ENCODE results near the gene LACRT. TPM values are rescaled to one million over a fixed set of nuclear protein-coding genes. Genes with fewer than 3 reads are reported as not detected.

The LACRT gene
- total and polyA plus RNA-seq, 2 of the 8 experiments (the other 6 are each of a cell fraction or from before 2014, with no cell fraction given), result not detected

DNA sequence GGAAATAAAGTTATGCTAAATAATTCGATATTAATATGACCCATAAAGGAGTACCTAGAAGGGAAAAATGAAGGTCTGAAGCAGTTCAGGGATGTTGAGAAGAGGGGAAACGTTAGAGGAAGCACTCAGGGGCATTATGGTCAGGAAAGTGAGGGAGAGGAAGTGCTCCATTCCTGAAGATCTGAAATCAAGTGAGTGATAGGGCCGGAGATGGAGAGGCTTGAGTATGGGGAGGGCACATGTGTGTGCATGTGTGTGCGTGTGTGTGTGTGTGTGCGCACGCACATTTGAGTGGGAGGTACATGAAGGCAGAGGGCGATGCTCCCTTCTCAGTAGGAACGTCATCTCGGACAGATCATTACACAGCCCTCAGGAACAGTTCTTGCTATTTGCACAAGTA lies 18.3 kb upstream of the LACRT start:
- WGBS, 2 experiments (ENCODE audit: extremely low coverage in 1 of 2, insufficient coverage in 1 of 2, insufficient read length in 1 of 2, insufficient replicate concordance in 2 of 2, low coverage in 1 of 2, low lambda C conversion rate in 2 of 2, missing lambda C conversion rate in 1 of 2), result 85% methylated on average over 9 of the region's 9 CpGs; no CpG with 5 or more reads in 1 of the 2 experiments
- Histone ChIP-seq H2BK12ac (ENCODE audit: low read depth, low read length) (no peak overlapping the region; the same call in 1 of the 2 replicates), H4K5ac (ENCODE audit: insufficient read length, low read depth, low read length) (no peak overlapping the region), H3K27ac (ENCODE audit: low read depth, low read length) (no peak overlapping the region), H3K4me1 (replicated peaks in 1 of 4; ENCODE audit: control insufficient read depth in 3 of 4, insufficient read depth in 4 of 4, low read length in 3 of 4) (peaks cover 0 to 1% (median 0%) of the 10 kb centered on the region in 4 experiments; a peak in 2 of 7 replicates), H3K4me2 (ENCODE audit: insufficient read depth in 1 of 2, low read depth in 2 of 2, low read length in 2 of 2) (no peak overlapping the region), H2BK20ac (ENCODE audit: low read length) (no peak overlapping the region), H3K4ac (replicated peaks; ENCODE audit: insufficient read length, low read depth, low read length) (no peak overlapping the region), H3K14ac (ENCODE audit: insufficient read length) (no peak overlapping the region), H3K79me1 (ENCODE audit: low read depth, low read length) (no peaks in the 10 kb centered on the region), H4K8ac (ENCODE audit: extremely low read depth, insufficient read depth, low read length) (no peak overlapping the region), H3K9me3 (ENCODE audit: insufficient read depth in 2 of 2, low read depth in 1 of 2, low read length in 1 of 2) (no peaks in the 10 kb centered on the region), H3K36me3 (ENCODE audit: control insufficient read depth in 2 of 4, insufficient read depth in 4 of 4, low read length in 3 of 4) (no peaks in the 10 kb centered on the region), H3K56ac (replicated peaks; ENCODE audit: insufficient read length, low read depth, low read length) (no peak overlapping the region), H3K9ac (replicated peaks in 1 of 4; ENCODE audit: extremely low read depth in 1 of 4, low read depth in 3 of 4, low read length in 3 of 4) (no peak overlapping the region), H2BK5ac (ENCODE audit: low read depth, low read length) (no peak overlapping the region), H3K23ac (ENCODE audit: insufficient read length) (no peak overlapping the region), H4K20me1 (replicated peaks in 1 of 2; ENCODE audit: control insufficient read depth in 1 of 2, insufficient read depth in 2 of 2, low read length in 2 of 2) (no peaks in the 10 kb centered on the region), H3K79me2 (ENCODE audit: control insufficient read depth in 1 of 2, insufficient read depth in 2 of 2, low read length in 2 of 2) (no peaks in the 10 kb centered on the region), H3K23me2 (ENCODE audit: low read depth, low read length) (no peaks in the 10 kb centered on the region; the same call in 1 of the 2 replicates), H2BK15ac (ENCODE audit: low read length) (peak overlapping the region; percentile 63; the same call in 1 of the 2 replicates), H3K4me3 (ENCODE audit: extremely low read depth in 1 of 4, insufficient read depth in 2 of 4, low read depth in 3 of 4, low read length in 4 of 4) (no peak overlapping the region), H3K27me3 (replicated peaks in 1 of 4; ENCODE audit: control insufficient read depth in 3 of 4, extremely low read depth in 1 of 4, insufficient read depth in 3 of 4, low read length in 3 of 4) (peaks cover 0 to 1% (median 0%) of the 10 kb centered on the region in 4 experiments; a peak in 2 of 7 replicates), H2AK5ac (ENCODE audit: low read depth, low read length) (no peak overlapping the region), H2AFZ (ENCODE audit: low read length) (no peak overlapping the region), H4K91ac (replicated peaks; ENCODE audit: insufficient read length, low read length) (no peak overlapping the region), H3K18ac (ENCODE audit: extremely low read depth, low read length) (no peak overlapping the region), H2BK120ac (replicated peaks; ENCODE audit: low read depth, low read length) (no peak overlapping the region)
- DNase-seq (ENCODE audit: low read depth in 1 of 2, low spot score in 2 of 2) (no peak), FAIRE-seq (no peak)
- ChIA-PET CTCF (ENCODE audit: partially characterized antibody) (interaction anchor here (1.2 to 1.6 kb wide), 4 partner anchors 27 to 36 kb away, joined by 4 to 8 read pairs (median 6); no protein-coding TSS in a partner anchor), POLR2A (ENCODE audit: partially characterized antibody) (interaction anchor here (2.1 kb wide), 1 partner anchor 12 kb away, joined by 4 read pairs; no protein-coding TSS in a partner anchor)
- no peak for TF ChIP-seq BRCA1 (IDR thresholded peaks at IDR 0.05; ENCODE audit: low read depth, low read length)
- no peak for TF ChIP-seq TEAD4 (IDR thresholded peaks at IDR 0.05; ENCODE audit: low read depth, low read length)
- TF ChIP-seq SP4 (IDR thresholded peaks at IDR 0.05; ENCODE audit: low read length), result no peak
- no peak for TF ChIP-seq GABPA (IDR thresholded peaks at IDR 0.05; ENCODE audit: borderline replicate concordance, insufficient read depth, low read length)
- TF ChIP-seq MAFK (IDR thresholded peaks at IDR 0.05; ENCODE audit: low read depth, low read length), result no peak
- no peak for TF ChIP-seq RAD21 (IDR thresholded peaks at IDR 0.05 in 1 of 2, conservative IDR thresholded peaks at IDR 0.05 in 1 of 2; ENCODE audit: low read depth in 2 of 2, low read length in 2 of 2)
- TF ChIP-seq EZH2 (IDR thresholded peaks at IDR 0.05; ENCODE audit: low read depth, low read length, severe bottlenecking), result no peak
- no peak for TF ChIP-seq CHD2 (IDR thresholded peaks at IDR 0.05; ENCODE audit: low read length)
- TF ChIP-seq FOSL1 (IDR thresholded peaks at IDR 0.05; ENCODE audit: insufficient read depth, low read depth, low read length), result no peak
- TF ChIP-seq SRF (IDR thresholded peaks at IDR 0.05; ENCODE audit: low read depth, low read length), result no peak
- TF ChIP-seq JUND (IDR thresholded peaks at IDR 0.05; ENCODE audit: low read length), result no peak
- no peak for TF ChIP-seq HDAC2 (IDR thresholded peaks at IDR 0.05; ENCODE audit: borderline replicate concordance in 1 of 2, low read depth in 2 of 2, low read length in 2 of 2)
- TF ChIP-seq CBX5 (IDR thresholded peaks at IDR 0.05; ENCODE audit: low read depth, low read length), result no peak
- no peak for TF ChIP-seq TAF1 (IDR thresholded peaks at IDR 0.05; ENCODE audit: low read depth, low read length)

All from H1 (cell line).